Right lobe of liver (tissue), 6 donors: ENCODE measurements around the gene CREB5. TPM values are rescaled to one million over a fixed set of nuclear protein-coding genes. Genes with fewer than 3 reads are reported as not detected.

Experiments used
- ATAC-seq, 4 donors: fragments of 200-7000 bp; cut with Tn5 transposase; one replicate each; pipeline ENCODE4 v1.9.1; 2020; ENCODE audit warnings: mild to moderate bottlenecking in 4 of 4, moderate library complexity in 4 of 4
- DNase-seq, 3 donors: peaks; one replicate each; pipeline ENCODE4 v3.0.0-alpha.2; 2020
- H3K27ac ChIP-seq, 3 donors: fragments of 200-600 bp; one replicate each; pipeline ENCODE4 v1.8.0; 2022
- H3K27me3 ChIP-seq, 2 donors: fragments of 200-600 bp; one replicate each; pipeline ENCODE4 v1.8.0; 2022
- H3K36me3 ChIP-seq, 4 donors: fragments of 200-600 bp; sonication (generic) in 1 of 4; one replicate each; pipeline versions ENCODE4 v1.5.1 to v1.8.0; 2017 to 2022; ENCODE audit warnings: control low read depth in 1 of 4
- H3K4me1 ChIP-seq, 4 donors: fragments of 200-600 bp; sonication (generic) in 1 of 4; one replicate each; pipeline versions ENCODE4 v1.5.1 to v1.8.0; 2017 to 2022; ENCODE audit warnings: control low read depth in 1 of 4
- H3K4me3 ChIP-seq, 3 donors: fragments of 200-600 bp; one replicate each; pipeline ENCODE4 v1.8.0; 2022
- H3K9me3 ChIP-seq, 4 donors: fragments of 200-600 bp; sonication (generic) in 1 of 4; one replicate each; pipeline versions ENCODE4 v1.5.1 to v1.8.0; 2017 to 2022; ENCODE audit warnings: control low read depth in 1 of 4
- POLR2A ChIP-seq: fragments of 450-650 bp; IDR thresholded peaks from one replicate; pipeline ENCODE4 v1.6.1; 2017; ENCODE audit warnings: antibody characterized with exemption, mild to moderate bottlenecking
- WGBS: methylation state at CpG from one replicate; pipeline ENCODE4 v1.1.6; 2018; ENCODE audit warnings: low coverage, low lambda C conversion rate; ENCODE audit not compliant: insufficient coverage; ENCODE audit errors: missing lambda C conversion rate; 5-methylcytosine and 5-hydroxymethylcytosine counted together
- intact Hi-C, 2 donors: fragments of 100-400 bp; cut with DNase I; formaldehyde crosslinking; loops; one replicate each; pipeline versions ENCODE4 v1.11.2 to v1.14.1; 2022
- total RNA-seq, 6 experiments: library from RNA; depleted of rRNA in 2 of 6; stranded (reverse); fragments of >200 nt in 2 of 6; fragmentation: NEBNext Ultra II Directional in 3 of 6; extraction: Animal tissue kit (Norgen Biotek cat#: 25700) in 3 of 6; gene quantifications; one replicate each; pipeline versions ENCODE4 v1.1.0 to v1.2.4, GENCODE V29; 2016 to 2023
- TF ChIP-seq, protein P1 (sequence below), 4 donors: fragments of 200-600 bp in 3 of 4; fragments of 450-650 bp in 1 of 4; IDR thresholded peaks; one replicate each; pipeline versions ENCODE4 v1.5.1 to v1.8.0; 2016 to 2022; ENCODE audit warnings: antibody characterized with exemption in 4 of 4, mild to moderate bottlenecking in 2 of 4
- donor health status: DM: no; HTN: yes; CAD: no.
- donor health status: DM: no; HTN: no; CAD: no.
- donor health status: DM: no; HTN: no; CAD: no.
- donor health status: DM: no; HTN: yes; CAD: no.
- donor health status: DM: no; HTN: yes; CAD: no.

Gene CREB5
- total RNA-seq, 6 experiments from 2014 or later, result 0.48 to 6.3 (median 1.4) TPM

DNA sequence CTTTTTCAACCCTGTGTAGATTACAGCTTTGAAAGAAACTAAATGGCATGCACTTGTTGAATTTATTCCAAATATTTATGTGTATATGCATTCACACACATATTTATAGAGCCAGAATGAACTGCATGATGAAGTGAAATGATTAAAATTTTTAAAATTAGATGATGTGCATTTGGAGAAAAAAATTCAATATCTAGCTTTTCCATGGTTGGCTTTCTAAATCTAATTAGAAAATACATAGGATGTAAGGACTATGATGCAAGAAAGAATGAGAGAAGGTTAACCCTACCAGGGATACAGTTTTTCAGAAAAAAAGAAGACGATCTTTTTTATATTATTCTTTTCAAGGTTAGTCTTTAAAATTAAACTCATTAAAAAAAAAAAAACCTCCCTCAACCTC is 341.3 kb downstream of the CREB5 start:
- ATAC-seq (no peak), DNase-seq (no peak)
- TF ChIP-seq, protein P1, sequence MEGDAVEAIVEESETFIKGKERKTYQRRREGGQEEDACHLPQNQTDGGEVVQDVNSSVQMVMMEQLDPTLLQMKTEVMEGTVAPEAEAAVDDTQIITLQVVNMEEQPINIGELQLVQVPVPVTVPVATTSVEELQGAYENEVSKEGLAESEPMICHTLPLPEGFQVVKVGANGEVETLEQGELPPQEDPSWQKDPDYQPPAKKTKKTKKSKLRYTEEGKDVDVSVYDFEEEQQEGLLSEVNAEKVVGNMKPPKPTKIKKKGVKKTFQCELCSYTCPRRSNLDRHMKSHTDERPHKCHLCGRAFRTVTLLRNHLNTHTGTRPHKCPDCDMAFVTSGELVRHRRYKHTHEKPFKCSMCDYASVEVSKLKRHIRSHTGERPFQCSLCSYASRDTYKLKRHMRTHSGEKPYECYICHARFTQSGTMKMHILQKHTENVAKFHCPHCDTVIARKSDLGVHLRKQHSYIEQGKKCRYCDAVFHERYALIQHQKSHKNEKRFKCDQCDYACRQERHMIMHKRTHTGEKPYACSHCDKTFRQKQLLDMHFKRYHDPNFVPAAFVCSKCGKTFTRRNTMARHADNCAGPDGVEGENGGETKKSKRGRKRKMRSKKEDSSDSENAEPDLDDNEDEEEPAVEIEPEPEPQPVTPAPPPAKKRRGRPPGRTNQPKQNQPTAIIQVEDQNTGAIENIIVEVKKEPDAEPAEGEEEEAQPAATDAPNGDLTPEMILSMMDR (IDR thresholded peaks at IDR 0.05), result no peak
- TF ChIP-seq POLR2A, result no peak
- H3K27ac ChIP-seq, result no peak overlapping the region
- 100% methylated on average over 1 of the region's 1 CpG for WGBS
- no peaks in the 10 kb centered on the region for H3K9me3 ChIP-seq
- H3K4me3 ChIP-seq, result no peak overlapping the region
- no peaks in the 10 kb centered on the region for H3K4me1 ChIP-seq
- H3K27me3 ChIP-seq, result no peaks in the 10 kb centered on the region
- intact Hi-C loops, result no loop called here
- no peaks in the 10 kb centered on the region for H3K36me3 ChIP-seq

- no peaks in the 10 kb centered on the region for H3K9me3 ChIP-seq
- H3K4me3 ChIP-seq, result no peak overlapping the region
- H3K27ac ChIP-seq, result no peak overlapping the region
- TF ChIP-seq, protein P1 (IDR thresholded peaks at IDR 0.05), result no peak
- TF ChIP-seq POLR2A, result no peak
- DNase-seq (no peak), ATAC-seq (no peak)
- 50% methylated on average over 1 of the region's 3 CpGs for WGBS
- no peaks in the 10 kb centered on the region for H3K4me1 ChIP-seq
- H3K27me3 ChIP-seq, result no peaks in the 10 kb centered on the region
- H3K36me3 ChIP-seq, result no peaks in the 10 kb centered on the region
- intact Hi-C loops, result no loop called here
Observed at GRCh38 chr7:28754027-28754426, 341.7 kb downstream of the CREB5 start.

DNA sequence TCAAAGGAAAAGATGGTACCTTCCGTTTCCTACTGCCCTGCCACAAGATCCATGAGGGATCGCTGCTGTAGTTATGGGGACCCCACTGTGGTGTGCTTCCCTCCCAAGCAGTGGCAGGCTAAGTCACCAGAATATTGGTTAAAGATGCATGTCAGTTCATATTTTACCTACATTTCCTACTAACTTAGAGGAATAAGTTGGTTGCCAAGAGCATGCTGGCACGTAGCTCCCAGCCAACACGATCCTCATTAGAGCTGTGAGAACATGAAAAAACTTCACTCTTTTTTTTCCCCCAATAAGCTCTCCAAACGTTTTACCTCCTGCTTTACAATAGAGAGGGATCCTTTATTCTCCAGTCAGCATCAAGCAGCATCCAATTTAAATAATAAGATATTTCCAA is 342.1 kb downstream of the CREB5 start:
- Histone ChIP-seq H3K27me3 (no peaks in the 10 kb centered on the region), H3K9me3 (no peaks in the 10 kb centered on the region), H3K4me3 (no peak overlapping the region), H3K27ac (no peak overlapping the region), H3K4me1 (no peaks in the 10 kb centered on the region), H3K36me3 (no peaks in the 10 kb centered on the region)
- WGBS, result 65% methylated on average over 5 of the region's 5 CpGs
- ATAC-seq, result no peak
- TF ChIP-seq, protein P1 (IDR thresholded peaks at IDR 0.05), result no peak
- no peak for TF ChIP-seq POLR2A
- intact Hi-C loops, result no loop called here
- no peak for DNase-seq

DNA sequence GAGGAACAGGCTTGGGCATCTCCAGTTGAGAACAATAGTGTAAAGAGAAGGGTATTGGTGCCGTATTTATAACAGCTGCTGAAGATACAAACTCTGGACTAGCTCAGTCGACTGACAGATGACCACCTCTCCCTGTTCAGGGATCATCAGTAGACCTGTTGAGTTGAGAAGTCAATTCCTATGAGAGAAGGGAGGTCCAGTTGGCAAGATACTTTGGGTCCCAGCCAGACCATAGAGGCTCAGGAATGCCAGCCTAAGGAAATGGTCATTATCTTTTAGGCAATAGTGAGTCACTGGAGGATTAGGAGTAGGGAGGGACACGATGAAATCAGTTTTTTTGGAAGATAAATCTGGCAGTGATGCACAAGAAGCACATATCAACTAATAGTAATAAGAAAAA is 342.9 kb downstream of the CREB5 start:
- no peaks in the 10 kb centered on the region for H3K27me3 ChIP-seq
- no peak overlapping the region for H3K4me3 ChIP-seq
- DNase-seq (no peak), ATAC-seq (no peak)
- 42% methylated on average over 3 of the region's 3 CpGs for WGBS
- intact Hi-C loops, result no loop called here
- TF ChIP-seq, protein P1 (IDR thresholded peaks at IDR 0.05), result no peak
- TF ChIP-seq POLR2A, result no peak
- no peaks in the 10 kb centered on the region for H3K9me3 ChIP-seq
- no peaks in the 10 kb centered on the region for H3K36me3 ChIP-seq
- H3K4me1 ChIP-seq, result no peaks in the 10 kb centered on the region
- no peak overlapping the region for H3K27ac ChIP-seq

DNA sequence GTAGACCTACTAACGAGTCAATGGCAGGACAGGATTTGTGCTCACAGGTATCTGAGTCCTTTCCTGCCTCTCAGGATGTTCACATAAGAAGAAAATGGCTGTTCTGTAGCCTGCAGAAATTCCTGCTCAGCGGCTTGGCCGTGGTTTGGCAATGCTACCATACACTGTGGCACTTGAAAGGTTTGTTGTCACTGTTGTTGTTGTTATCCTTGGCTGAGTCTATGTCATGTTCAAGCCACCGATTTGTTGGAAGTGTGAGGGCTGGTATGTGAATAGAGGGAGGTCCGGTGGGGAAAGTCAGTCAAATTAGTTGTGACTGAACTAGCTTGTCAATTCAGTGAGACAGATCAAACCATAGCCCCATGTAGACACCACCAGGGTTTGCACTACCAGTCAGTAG is 345.9 kb downstream of the CREB5 start:
- intact Hi-C loops, result no loop called here

More for the DNA sequence above, 345.9 kb downstream of the CREB5 start:
- H3K4me3 ChIP-seq, result no peak overlapping the region
- no peaks in the 10 kb centered on the region for H3K4me1 ChIP-seq
- H3K27ac ChIP-seq, result no peak overlapping the region
- no peaks in the 10 kb centered on the region for H3K9me3 ChIP-seq
- H3K27me3 ChIP-seq, result no peaks in the 10 kb centered on the region
- WGBS, result no CpG with 5 or more reads among the region's 5 CpGs
- ATAC-seq (no peak), DNase-seq (no peak)
- TF ChIP-seq, protein P1 (IDR thresholded peaks at IDR 0.05), result no peak
- TF ChIP-seq POLR2A, result no peak
- H3K36me3 ChIP-seq, result no peaks in the 10 kb centered on the region
